Lower leg skin (tissue), 3 donors: ENCODE results near the gene CST3.

ENCODE experiments used
- CTCF ChIP-seq, 3 donors: fragments of 450-650 bp; IDR thresholded peaks; one replicate each; pipeline ENCODE4 v1.5.1; 2016; ENCODE audit warnings: antibody characterized with exemption in 3 of 3, mild to moderate bottlenecking in 3 of 3, moderate library complexity in 2 of 3
- POLR2A ChIP-seq, 2 donors: fragments of 450-650 bp; IDR thresholded peaks; one replicate each; pipeline ENCODE4 v1.6.1; 2016 to 2017; ENCODE audit warnings: antibody characterized with exemption in 2 of 2, mild to moderate bottlenecking in 1 of 2, moderate library complexity in 1 of 2

- TF ChIP-seq CTCF (IDR thresholded peaks at IDR 0.05) (no peak), POLR2A (IDR thresholded peaks at IDR 0.05) (no peak)
Measured at GRCh38 chr20:23661002-23661429, 23.3 kb upstream of the CST3 start.
